ENCODE measurements around the gene FBXO42.
"Not testable (repeated sequence)": the region's sequence is repeated elsewhere in the genome, so short reads cannot be mapped to it uniquely, and the experiment has no call there.

The FBXO42 gene

GRCh38 chr1:16260814-16261213 is 91.5 kb downstream of the FBXO42 start:
- DNase-seq (ENCODE audit: low read depth), result no peak

GRCh38 chr1:16258591-16259135 is 93.6 kb downstream of the FBXO42 start:
- DNase-seq (ENCODE audit: low read depth), result no peak

GRCh38 chr1:16257968-16258367 is 94.3 kb downstream of the FBXO42 start:
- DNase-seq (ENCODE audit: low read depth), result no peak

GRCh38 chr1:16257556-16257955 is 94.7 kb downstream of the FBXO42 start:
- not testable (repeated sequence) for DNase-seq (ENCODE audit: low read depth)

- no peak for DNase-seq (ENCODE audit: low read depth)
Measured at GRCh38 chr1:16256478-16256877, 95.8 kb downstream of the FBXO42 start.

- no peak for DNase-seq (ENCODE audit: low read depth)
Measured at GRCh38 chr1:16254263-16254928, 97.9 kb downstream of the FBXO42 start.

GRCh38 chr1:16253332-16253922 is 98.9 kb downstream of the FBXO42 start:
- no peak for DNase-seq (ENCODE audit: low read depth)

- DNase-seq (ENCODE audit: low read depth), result no peak
Measured at GRCh38 chr1:16252912-16253311, 99.4 kb downstream of the FBXO42 start.

GRCh38 chr1:16251381-16251780 is 100.9 kb downstream of the FBXO42 start:
- DNase-seq (ENCODE audit: low read depth), result no peak

- no peak for DNase-seq (ENCODE audit: low read depth)
Measured at GRCh38 chr1:16250524-16251251, 101.6 kb downstream of the FBXO42 start.

GRCh38 chr1:16249596-16250241 is 102.6 kb downstream of the FBXO42 start:
- DNase-seq (ENCODE audit: low read depth), result no peak

GRCh38 chr1:16248603-16249516 is 103.4 kb downstream of the FBXO42 start:
- no peak for DNase-seq (ENCODE audit: low read depth)

- no peak for DNase-seq (ENCODE audit: low read depth)
Measured at GRCh38 chr1:16248007-16248436, 104.3 kb downstream of the FBXO42 start.

GRCh38 chr1:16247441-16247840 is 104.8 kb downstream of the FBXO42 start:
- DNase-seq (ENCODE audit: low read depth), result no peak

- DNase-seq (ENCODE audit: low read depth), result no peak
Measured at GRCh38 chr1:16246961-16247360, 105.3 kb downstream of the FBXO42 start.

GRCh38 chr1:16246239-16246638 is 106.0 kb downstream of the FBXO42 start:
- DNase-seq (ENCODE audit: low read depth), result not testable (repeated sequence)

- DNase-seq (ENCODE audit: low read depth), result no peak
Measured at GRCh38 chr1:16245476-16246196, 106.6 kb downstream of the FBXO42 start.

- no peak for DNase-seq (ENCODE audit: low read depth)
Measured at GRCh38 chr1:16244650-16245285, 107.5 kb downstream of the FBXO42 start.

GRCh38 chr1:16243936-16244649 is 108.2 kb downstream of the FBXO42 start:
- no peak for DNase-seq (ENCODE audit: low read depth)

GRCh38 chr1:16243215-16243610 is 109.1 kb downstream of the FBXO42 start:
- no peak for DNase-seq (ENCODE audit: low read depth)
